ENCODE measurements around the gene HSPBAP1.
"Not testable (repeated sequence)": the region's sequence is repeated elsewhere in the genome, so short reads cannot be mapped to it uniquely, and the experiment has no call there.

The HSPBAP1 gene

DNA sequence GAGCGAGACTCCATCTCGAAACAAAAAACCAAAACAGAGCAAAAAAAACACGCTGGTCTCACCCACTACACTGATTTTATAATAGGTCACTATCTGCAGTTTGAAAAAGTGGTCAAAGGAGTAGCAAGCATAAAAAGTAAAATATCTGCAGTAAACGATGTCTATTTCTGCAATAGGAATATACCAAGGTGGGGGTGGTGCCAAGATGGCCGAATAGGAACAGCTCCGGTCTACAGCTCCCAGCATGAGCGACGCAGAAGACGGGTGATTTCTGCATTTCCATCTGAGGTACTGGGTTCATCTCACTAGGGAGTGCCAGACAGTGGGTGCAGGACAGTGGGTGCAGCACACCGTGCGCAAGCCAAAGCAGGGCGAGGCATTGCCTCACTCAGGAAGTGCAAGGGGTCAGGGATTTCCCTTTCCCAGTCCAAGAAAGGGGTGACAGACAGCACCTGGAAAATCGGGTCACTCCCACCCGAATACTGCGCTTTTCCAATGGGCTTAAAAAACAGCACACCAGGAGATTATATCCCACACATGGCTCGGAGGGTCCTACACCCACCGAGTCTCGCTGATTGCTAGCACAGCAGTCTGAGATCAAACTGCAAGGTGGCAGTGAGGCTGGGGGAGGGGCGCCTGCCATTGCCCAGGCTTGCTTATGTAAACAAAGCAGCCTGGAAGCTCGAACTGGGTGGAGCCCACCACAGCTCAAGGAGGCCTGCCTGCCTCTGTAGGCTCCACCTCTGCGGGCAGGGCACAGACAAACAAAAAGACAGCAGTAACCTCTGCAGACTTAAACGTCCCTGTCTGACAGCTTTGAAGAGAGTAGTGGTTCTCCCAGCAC is 60.7 kb downstream of the HSPBAP1 start:
- not testable (repeated sequence) for DNase-seq

DNA sequence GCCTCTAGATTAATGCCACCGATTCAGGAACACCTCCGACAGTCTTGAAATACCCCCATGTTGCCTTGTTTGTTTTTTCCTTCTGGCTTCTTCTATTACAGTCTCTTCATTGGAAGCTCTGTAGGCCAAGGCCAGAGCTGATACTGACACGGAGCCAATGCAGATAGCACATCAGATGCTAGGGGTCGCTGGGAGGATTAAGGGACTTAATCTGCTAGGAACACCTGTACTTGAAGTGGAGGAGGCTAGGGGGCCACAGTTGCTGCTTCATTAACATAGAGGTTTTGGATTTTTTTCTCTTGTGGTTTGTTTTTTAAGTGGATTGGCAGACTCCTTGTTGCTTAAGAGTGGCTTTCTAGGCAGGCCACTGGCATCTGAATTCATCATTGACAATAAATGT is 63.4 kb downstream of the HSPBAP1 start:
- DNase-seq, result no peak

DNA sequence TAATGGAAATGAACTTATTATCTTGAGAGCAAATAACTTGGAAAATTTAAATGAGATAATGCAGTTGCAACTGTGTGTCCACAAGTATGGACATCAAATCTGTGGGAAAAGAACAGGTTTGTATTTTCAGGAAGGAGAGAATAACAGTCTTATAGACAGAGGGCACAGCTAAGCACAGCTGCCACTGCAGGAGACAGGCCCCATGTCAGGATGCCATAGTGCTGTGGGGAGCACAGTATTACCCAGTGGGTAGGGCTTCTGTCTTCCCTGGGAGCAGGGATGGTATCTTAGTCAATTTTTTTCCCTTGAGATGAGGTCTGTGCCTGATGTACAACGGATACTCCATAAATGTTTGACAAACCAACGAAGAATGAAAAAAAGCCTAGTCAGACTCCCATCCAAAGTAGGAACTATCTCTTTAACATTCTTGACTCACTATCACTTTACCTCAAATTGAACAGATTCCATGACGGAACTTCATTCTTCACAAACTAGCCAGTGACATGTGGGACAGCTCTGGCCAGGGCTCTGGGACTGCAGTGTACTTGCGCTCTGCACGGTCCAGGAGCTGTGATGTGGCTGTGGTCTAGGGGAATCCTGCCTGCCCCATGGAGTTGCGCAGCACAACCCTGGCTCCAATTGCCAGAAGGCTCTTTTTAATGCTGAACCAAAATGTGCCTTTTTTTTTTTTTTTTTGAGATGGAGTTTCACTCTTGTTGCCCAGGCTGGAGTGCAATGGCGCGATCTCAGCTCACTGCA is 64.7 kb downstream of the HSPBAP1 start:
- no peak for DNase-seq

DNA sequence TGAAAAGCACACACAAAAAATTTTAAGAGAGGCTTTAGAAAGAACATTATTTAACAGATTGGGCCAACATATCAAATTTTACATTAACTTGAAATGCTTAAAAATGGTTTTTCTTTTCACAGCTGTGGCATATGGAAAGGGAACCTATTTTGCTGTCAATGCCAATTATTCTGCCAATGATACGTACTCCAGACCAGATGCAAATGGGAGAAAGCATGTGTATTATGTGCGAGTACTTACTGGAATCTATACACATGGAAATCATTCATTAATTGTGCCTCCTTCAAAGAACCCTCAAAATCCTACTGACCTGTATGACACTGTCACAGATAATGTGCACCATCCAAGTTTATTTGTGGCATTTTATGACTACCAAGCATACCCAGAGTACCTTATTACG is 65.4 kb downstream of the HSPBAP1 start:
- DNase-seq, result no peak

DNA sequence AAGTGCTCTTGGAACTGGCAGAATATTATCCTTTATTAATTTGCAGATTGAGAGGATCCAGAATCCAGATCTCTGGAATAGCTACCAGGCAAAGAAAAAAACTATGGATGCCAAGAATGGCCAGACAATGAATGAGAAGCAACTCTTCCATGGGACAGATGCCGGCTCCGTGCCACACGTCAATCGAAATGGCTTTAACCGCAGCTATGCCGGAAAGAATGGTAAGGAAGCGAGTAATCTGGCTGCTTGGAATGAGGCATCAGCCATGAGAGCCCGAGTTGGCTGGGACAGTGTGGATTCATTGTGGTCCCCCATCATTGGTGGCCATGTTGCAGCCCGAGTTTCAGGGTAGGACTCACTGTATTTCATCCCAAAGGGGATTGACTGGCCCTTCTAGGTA is 65.9 kb downstream of the HSPBAP1 start:
- DNase-seq, result no peak

DNA sequence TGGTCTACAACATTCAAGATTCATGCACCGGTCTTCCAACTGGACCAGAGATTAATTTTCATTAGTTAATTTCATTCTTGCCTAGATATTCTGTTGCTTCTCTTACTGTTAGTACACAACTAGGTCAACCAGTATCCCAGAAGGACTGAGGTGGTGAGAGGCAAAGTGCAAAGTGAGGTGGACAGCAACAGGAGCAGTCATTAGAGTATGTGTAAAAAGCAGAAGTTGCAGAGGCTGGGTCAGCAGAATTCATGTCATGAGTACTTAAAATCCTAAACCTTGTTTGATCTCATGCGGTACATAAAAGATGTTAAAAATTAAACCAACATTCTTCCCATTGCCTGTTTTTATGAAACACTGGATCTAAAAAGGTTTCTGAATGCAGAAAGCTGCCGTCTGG is 66.3 kb downstream of the HSPBAP1 start:
- no peak for DNase-seq

DNA sequence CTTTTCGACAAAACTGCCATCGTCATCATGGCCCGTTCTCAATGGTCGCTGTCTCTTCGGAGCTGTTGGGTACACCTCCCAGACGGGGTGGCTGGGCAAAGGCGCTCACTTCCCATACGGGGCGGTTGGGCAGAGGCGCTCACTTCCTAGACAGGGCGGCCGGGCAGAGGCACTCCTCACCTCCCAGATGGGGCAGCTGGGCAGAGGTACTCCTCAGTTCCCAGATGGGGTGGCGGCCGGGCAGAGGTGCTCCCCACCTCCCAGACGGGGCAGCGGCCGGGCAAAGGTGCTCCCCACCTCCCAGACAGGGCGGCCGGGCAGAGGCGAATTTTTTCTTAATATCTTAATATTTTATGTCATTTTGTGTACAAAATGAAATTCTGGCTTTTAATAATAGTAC is 68.5 kb downstream of the HSPBAP1 start:
- no peak for DNase-seq

DNA sequence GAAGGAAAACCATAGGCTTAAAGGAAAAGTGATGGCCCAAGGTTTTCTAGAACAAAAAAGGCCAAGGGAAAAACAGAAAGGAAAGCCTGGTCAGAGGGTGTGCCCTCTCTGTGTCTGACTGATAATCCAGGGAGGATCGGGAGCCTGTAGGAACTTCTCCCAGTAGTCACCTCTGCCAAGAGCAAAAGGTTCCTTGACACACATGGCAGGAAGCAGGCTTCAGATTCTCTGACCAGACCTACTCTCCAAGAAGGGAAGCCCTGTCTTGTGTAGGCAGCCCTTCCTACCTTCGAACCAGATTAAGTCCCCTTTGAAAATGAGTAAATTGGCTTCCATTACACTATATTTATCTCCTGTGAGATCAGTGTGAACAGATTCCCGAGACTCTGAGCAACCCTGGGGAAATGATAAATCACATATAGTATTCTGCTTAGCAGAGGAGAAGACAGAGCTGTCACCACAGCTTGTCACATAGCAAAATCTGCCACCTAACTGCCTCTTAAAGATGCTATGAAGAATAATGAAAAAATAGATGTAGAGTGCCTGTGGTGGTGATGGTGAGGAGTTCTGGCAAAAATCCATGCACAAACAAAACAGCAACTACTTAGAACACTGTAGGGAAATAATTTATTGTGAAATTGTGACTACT is 74.2 kb downstream of the HSPBAP1 start:
- no peak for DNase-seq

DNA sequence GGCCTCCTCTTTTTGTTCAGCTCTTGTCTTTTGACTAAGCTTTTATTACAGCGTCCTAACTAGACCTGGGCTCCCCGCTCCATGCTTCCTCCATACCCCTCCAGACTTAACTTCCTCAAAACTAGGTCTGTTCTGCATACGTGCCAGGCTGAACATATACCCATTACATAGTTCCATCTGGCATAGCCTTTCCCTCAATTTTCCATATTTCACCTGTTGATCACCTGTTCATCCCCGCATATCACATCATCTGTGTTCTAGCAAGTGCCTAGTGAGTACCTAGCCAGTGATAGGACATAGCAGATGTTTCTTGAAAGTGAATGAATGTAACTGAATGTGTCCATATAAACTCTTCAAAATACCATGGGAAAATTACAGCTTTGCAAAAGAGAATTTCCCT is 77.0 kb downstream of the HSPBAP1 start:
- no peak for DNase-seq

DNA sequence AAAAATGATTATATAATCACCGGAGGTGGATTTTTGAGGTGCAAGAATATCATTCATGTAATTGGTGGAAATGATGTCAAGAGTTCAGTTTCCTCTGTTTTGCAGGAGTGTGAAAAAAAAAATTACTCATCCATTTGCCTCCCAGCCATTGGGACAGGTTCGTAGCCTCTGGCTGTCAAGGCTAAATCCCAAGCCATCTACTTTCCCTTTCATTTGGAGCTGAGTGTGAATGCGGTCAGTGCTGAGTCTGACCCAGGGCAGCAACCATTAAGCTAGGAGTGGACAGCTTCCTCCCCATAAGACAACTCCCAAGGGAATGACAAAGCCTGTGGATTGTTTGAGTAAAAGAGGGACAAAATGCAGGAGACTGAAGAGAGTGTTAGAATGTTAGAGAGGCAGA is 79.4 kb downstream of the HSPBAP1 start:
- DNase-seq, result no peak

DNA sequence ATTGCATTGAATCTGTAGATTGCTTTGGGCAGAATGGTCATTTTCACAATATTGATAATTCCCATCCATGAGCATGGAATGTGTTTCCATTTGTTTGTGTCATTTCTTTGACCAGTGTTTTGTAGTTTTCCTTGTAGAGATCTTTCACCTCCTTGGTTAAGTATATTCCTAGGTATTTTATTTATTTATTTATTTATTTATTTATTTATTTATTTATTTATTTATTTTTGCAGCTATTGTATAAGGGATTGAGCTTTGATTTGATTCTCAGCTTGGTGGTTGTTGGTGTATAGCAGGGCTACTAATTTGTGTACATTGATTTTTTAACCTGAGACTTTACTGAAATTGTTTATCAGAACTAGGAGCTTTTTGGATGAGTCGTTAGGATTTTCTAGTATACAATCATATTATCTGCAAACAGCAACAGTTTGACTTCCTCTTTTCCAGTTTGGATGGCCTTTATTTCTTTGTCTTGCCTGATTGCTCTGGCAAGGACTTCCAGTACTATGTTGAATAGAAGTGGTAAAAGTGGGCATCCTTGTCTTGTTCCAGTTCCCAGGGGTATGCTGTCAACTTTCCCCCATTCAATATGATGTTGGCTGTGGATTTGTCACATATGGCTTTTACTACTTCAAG is 82.9 kb downstream of the HSPBAP1 start:
- DNase-seq, result not testable (repeated sequence)

DNA sequence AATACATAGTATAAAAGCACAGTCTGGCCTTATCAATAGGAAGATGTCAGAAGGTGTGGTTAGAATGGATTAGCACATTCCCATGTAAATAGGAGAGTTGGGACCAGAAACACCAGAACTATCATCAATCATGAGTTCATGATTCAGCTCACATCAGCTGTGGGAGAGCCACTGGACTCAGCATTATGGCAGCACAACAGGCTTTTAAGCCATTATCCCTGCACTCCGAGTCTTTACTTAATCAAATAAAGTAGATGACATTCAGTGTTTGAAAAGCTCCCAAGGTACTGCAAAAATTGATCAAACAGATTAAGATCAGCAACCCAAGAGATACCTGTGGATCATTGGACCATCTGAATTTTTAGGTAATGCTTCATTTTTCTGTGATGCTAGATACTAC is 88.3 kb downstream of the HSPBAP1 start:
- no peak for DNase-seq

DNA sequence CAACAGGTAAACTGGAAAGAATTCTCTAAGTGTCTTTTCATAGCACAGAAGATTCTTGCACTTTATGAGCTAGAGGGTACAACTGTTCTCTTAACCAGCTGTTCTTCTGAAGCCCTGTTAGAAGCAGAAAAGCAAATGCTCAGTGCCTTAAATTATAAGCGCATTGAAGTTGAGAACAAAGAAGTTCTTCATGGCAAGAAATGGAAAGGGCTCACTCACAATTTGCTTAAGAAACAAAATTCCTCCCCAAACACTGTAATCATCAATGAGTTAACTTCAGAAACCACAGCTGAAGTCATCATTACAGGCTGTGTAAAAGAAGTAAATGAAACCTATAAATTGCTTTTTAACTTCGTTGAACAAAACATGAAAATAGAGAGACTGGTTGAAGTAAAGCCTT is 93.4 kb downstream of the HSPBAP1 start:
- no peak for DNase-seq

DNA sequence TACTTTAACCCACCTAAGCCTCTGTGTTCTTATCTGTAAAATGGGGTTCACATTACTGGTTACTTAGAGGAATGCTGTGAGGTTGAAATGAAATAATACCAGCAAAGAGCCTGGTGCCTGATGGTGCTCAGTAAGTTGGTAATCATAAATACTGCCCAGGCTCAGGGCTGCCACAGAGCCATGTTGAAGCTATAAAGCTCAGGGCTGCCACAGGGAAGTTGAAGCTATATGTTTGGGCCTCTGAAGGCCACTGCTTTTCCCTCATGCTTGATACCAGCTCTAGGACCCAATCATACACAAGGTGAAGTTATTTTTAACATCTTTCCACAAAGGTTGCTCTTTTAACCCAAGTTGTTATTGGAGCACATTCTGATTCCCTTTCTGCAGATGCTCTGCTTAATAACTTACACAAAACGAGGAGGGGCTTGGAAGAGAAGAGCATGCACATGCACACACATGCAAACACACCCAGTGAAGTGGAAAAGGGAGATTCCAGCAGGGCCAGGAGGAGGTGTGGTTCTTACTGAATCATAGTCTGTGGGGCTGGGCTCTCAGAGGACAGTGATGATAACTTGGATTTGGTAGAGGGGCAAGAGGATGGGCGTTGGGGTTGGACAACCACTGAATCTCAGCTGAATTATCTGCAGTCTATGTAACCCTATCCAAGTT is 95.5 kb downstream of the HSPBAP1 start:
- no peak for DNase-seq

DNA sequence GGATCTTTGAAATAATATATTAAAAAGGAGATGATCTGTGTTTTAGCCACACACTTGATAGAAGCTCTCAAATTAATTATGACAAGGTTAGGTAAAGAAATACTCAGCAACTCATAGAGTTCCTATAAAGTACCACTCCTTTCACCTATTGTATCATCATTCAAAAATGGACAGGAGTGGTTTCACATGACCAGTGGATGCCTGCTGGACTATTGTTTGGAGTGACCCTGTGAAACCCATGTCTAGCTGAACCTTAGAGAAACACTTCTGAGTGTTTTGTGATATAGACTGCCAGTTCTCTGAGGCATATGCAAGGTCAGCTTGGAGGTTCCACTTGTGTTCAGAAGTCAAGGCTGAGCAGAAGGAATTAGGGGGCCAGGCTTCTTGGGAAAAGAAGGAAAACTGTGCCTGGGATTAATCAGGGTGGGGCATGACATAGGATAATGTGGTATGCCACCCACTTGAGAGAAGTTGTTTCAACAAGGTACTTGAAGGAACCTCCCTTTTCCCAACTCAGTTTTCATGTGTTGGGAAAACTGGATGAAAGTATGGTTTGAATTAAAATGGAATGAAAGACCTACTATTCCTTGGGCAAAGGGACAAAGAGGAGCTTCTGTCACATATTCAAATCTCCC is 97.6 kb downstream of the HSPBAP1 start:
- DNase-seq, result no peak

DNA sequence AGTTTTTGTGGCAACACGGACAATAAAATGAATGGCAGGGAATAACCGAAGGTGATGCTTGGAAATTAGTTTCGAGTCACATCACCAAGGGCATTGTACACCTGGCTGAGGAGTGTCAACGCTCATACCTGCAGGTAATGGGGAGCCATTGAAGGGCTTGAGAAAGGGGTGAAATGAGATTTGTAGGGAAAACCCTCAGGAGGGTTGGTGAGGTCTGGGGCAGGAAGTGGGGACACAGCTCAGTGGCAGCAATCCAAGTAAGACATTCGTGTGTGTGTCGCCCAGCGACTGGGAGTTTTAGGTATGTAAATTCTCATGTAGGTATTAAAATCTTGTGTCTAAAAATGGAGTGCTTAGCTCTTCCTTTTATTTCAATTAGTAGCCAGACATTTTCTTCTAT is 98.7 kb downstream of the HSPBAP1 start:
- DNase-seq, result no peak

DNA sequence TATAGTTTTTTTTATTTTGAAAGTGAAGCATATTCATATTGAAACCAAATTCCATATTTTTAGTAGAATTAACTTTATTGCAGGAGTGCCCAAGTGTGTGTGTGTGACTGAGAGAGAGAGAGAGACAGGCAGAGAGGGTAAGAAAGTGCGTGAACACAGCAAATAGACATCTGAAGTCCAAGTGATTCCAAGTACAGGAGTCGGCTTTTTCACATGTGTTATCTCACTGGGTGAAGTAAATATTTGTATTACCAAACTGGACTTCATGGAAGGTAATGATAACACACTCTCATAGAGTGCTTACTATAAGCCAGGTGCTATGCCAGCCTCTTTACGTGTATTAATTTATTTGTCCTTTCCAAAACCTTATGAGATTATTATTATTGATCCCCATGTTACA is 101.0 kb downstream of the HSPBAP1 start:
- no peak for DNase-seq

DNA sequence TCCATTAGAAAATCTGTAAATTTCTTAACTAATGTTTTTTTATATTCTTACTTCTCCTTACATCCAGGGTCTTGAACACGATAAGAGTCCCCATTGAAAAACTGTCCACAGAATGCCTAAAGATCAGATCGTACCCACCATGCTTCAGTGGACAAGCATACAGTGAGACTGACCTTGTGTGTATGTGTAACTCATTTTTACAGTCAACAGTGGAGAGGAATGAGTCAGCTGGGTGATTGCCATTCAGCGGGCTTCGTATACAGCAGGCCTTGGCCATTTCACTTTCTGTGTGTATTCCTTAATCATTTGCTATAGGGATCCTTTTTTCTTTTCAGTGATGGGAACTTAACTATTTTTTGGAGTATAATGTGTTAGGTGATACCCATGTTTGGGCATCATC is 102.4 kb downstream of the HSPBAP1 start:
- no peak for DNase-seq

DNA sequence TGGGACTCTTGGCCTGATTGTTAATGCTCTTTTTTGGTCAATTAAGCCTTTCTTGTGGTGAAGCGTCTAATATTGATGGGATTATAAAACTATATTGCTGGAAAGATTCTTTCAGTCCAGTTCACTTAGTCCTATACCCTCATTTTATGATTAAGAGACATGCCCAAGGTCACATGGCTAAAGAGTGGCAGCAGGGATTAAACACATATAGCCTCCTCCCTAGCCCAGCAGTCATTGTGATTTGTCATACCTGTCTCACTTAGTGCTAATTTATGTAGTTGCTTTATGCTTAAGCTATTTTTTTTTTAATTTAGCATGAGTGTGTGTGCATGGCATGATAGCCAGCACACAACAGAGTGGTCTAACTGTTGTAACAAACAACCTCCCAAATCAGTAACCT is 103.5 kb downstream of the HSPBAP1 start:
- DNase-seq, result no peak

Data from stimulated activated CD4-positive, alpha-beta T cell treated with anti-CD3 and anti-CD28 coated beads, Interleukin-4, amount 100 ng/mL, for 4 hours (primary cell).